Activated naive CD8-positive, alpha-beta T cell treated with anti-CD3 and anti-CD28 coated beads for 36 hours (primary cell): ENCODE data around the gene PRELID1. TPM values are rescaled to one million over a fixed set of nuclear protein-coding genes. Genes with fewer than 3 reads are reported as not detected.
"Not testable (repeated sequence)": the region's sequence is repeated elsewhere in the genome, so short reads cannot be mapped to it uniquely, and the experiment has no call there.

ENCODE experiments used
- DNase-seq: peaks from one replicate; pipeline ENCODE4 v3.0.0; 2021
- H3K27ac Mint-ChIP-seq: one replicate; pipeline ENCODE4 v1.8.0; 2022; ENCODE audit warnings: mild to moderate bottlenecking, moderate library complexity, mixed read lengths
- H3K27me3 Mint-ChIP-seq: one replicate; pipeline ENCODE4 v1.8.0; 2022; ENCODE audit warnings: mild to moderate bottlenecking, mixed read lengths
- H3K36me3 Mint-ChIP-seq: one replicate; pipeline ENCODE4 v1.8.0; 2021; ENCODE audit warnings: mild to moderate bottlenecking, mixed read lengths
- H3K4me1 Mint-ChIP-seq: one replicate; pipeline ENCODE4 v1.8.0; 2021; ENCODE audit warnings: mixed read lengths
- H3K4me3 Mint-ChIP-seq: one replicate; pipeline ENCODE4 v1.8.0; 2022; ENCODE audit warnings: mild to moderate bottlenecking, moderate library complexity, mixed read lengths
- H3K9me3 Mint-ChIP-seq: one replicate; pipeline ENCODE4 v1.8.0; 2022; ENCODE audit warnings: mixed read lengths
- total RNA-seq, 2 experiments: library from RNA; stranded (reverse); gene quantifications; one replicate each; pipeline ENCODE4 v1.2.3, GENCODE V29; 2021

The PRELID1 gene
- total RNA-seq, result 100 to 1,000 TPM; 311 to 315 TPM

- Mint-ChIP-seq H3K36me3 (peaks cover 40% of the 10 kb centered on the region), H3K4me3 (peak within 1 kb of the TSS; percentile 93), H3K27me3 (no peaks in the 10 kb centered on the region), H3K4me1 (peaks cover 63% of the 10 kb centered on the region), H3K27ac (peak within 1 kb of the TSS; percentile 84), H3K9me3 (no peaks in the 10 kb centered on the region)
- peak; percentile 91 for DNase-seq
Measured at GRCh38 chr5:177303121-177303924, at the start of gene PRELID1, which contains the start of gene RAB24. Gene PRELID1 (plus strand): TSS chr5:177303799. CDS start chr5:177303986, 187 bp downstream. Gene RAB24 (minus strand): TSS chr5:177303719. CDS start chr5:177303288, 431 bp downstream.

GRCh38 chr5:177256296-177256695, 47.3 kb upstream of the PRELID1 start:
- peaks cover 3% of the 10 kb centered on the region for H3K4me1 Mint-ChIP-seq
- H3K4me3 Mint-ChIP-seq, result no peak overlapping the region
- H3K9me3 Mint-ChIP-seq, result no peaks in the 10 kb centered on the region
- H3K36me3 Mint-ChIP-seq, result peaks cover 12% of the 10 kb centered on the region
- no peaks in the 10 kb centered on the region for H3K27me3 Mint-ChIP-seq
- H3K27ac Mint-ChIP-seq, result peak overlapping the region; percentile 44
- no peak for DNase-seq

- H3K27me3 Mint-ChIP-seq, H3K27ac Mint-ChIP-seq: not testable (repeated sequence)
Measured at GRCh38 chr5:177258711-177259110, 44.9 kb upstream of the PRELID1 start.

GRCh38 chr5:177260961-177261360, 42.6 kb upstream of the PRELID1 start:
- Mint-ChIP-seq H3K4me3 (no peak overlapping the region), H3K36me3 (peaks cover 7% of the 10 kb centered on the region), H3K27me3 (no peaks in the 10 kb centered on the region), H3K27ac (no peak overlapping the region), H3K9me3 (no peaks in the 10 kb centered on the region), H3K4me1 (peaks cover 6% of the 10 kb centered on the region)
- no peak for DNase-seq

More at GRCh38 chr5:177258711-177259110, 44.9 kb upstream of the PRELID1 start:
- not testable (repeated sequence) for H3K9me3 Mint-ChIP-seq, H3K4me1 Mint-ChIP-seq, H3K4me3 Mint-ChIP-seq, DNase-seq
- H3K36me3 Mint-ChIP-seq, result peaks cover 11% of the 10 kb centered on the region

GRCh38 chr5:177261510-177261909, 42.1 kb upstream of the PRELID1 start:
- peaks cover 6% of the 10 kb centered on the region for H3K4me1 Mint-ChIP-seq
- H3K4me3 Mint-ChIP-seq, result no peak overlapping the region

GRCh38 chr5:177264178-177264577, 39.4 kb upstream of the PRELID1 start:
- peak overlapping the region; percentile 66 for H3K27ac Mint-ChIP-seq
- H3K9me3 Mint-ChIP-seq, result no peaks in the 10 kb centered on the region
- no peak for DNase-seq
- no peaks in the 10 kb centered on the region for H3K27me3 Mint-ChIP-seq
- peaks cover 11% of the 10 kb centered on the region for H3K36me3 Mint-ChIP-seq
- H3K4me3 Mint-ChIP-seq, result no peak overlapping the region
- H3K4me1 Mint-ChIP-seq, result peaks cover 6% of the 10 kb centered on the region

More at GRCh38 chr5:177261510-177261909, 42.1 kb upstream of the PRELID1 start:
- Mint-ChIP-seq H3K36me3 (peaks cover 11% of the 10 kb centered on the region), H3K27me3 (no peaks in the 10 kb centered on the region), H3K9me3 (no peaks in the 10 kb centered on the region), H3K27ac (no peak overlapping the region)
- DNase-seq, result no peak

GRCh38 chr5:177265395-177265794, 38.2 kb upstream of the PRELID1 start:
- peaks cover 12% of the 10 kb centered on the region for H3K36me3 Mint-ChIP-seq
- H3K4me3 Mint-ChIP-seq, result no peak overlapping the region
- H3K4me1 Mint-ChIP-seq, result peaks cover 6% of the 10 kb centered on the region

GRCh38 chr5:177269232-177269895, 34.2 kb upstream of the PRELID1 start:
- H3K27ac Mint-ChIP-seq, result no peak overlapping the region

More at GRCh38 chr5:177265395-177265794, 38.2 kb upstream of the PRELID1 start:
- Mint-ChIP-seq H3K9me3 (no peaks in the 10 kb centered on the region), H3K27ac (no peak overlapping the region), H3K27me3 (no peaks in the 10 kb centered on the region)
- DNase-seq, result no peak

GRCh38 chr5:177269976-177270375, 33.6 kb upstream of the PRELID1 start:
- no peak for DNase-seq
- Mint-ChIP-seq H3K9me3 (no peaks in the 10 kb centered on the region), H3K4me3 (no peak overlapping the region), H3K27me3 (no peaks in the 10 kb centered on the region), H3K4me1 (no peaks in the 10 kb centered on the region), H3K36me3 (peaks cover 14% of the 10 kb centered on the region), H3K27ac (no peak overlapping the region)

More at GRCh38 chr5:177269232-177269895, 34.2 kb upstream of the PRELID1 start:
- no peaks in the 10 kb centered on the region for H3K9me3 Mint-ChIP-seq
- H3K4me3 Mint-ChIP-seq, result no peak overlapping the region
- peaks cover 12% of the 10 kb centered on the region for H3K36me3 Mint-ChIP-seq
- peaks cover 2% of the 10 kb centered on the region for H3K4me1 Mint-ChIP-seq
- no peaks in the 10 kb centered on the region for H3K27me3 Mint-ChIP-seq
- DNase-seq, result no peak

GRCh38 chr5:177270653-177271052, 32.9 kb upstream of the PRELID1 start:
- H3K4me3 Mint-ChIP-seq, result no peak overlapping the region
- H3K27me3 Mint-ChIP-seq, result no peaks in the 10 kb centered on the region
- no peak for DNase-seq
- H3K9me3 Mint-ChIP-seq, result no peaks in the 10 kb centered on the region
- H3K27ac Mint-ChIP-seq, result no peak overlapping the region
- H3K4me1 Mint-ChIP-seq, result no peaks in the 10 kb centered on the region
- H3K36me3 Mint-ChIP-seq, result peaks cover 13% of the 10 kb centered on the region

- Mint-ChIP-seq H3K4me1 (no peaks in the 10 kb centered on the region), H3K27ac (no peak overlapping the region), H3K4me3 (no peak overlapping the region), H3K9me3 (no peaks in the 10 kb centered on the region), H3K36me3 (peaks cover 12% of the 10 kb centered on the region), H3K27me3 (no peaks in the 10 kb centered on the region)
- no peak for DNase-seq
Measured at GRCh38 chr5:177271113-177271512, 32.5 kb upstream of the PRELID1 start.

GRCh38 chr5:177275883-177276282, 27.7 kb upstream of the PRELID1 start:
- H3K4me3 Mint-ChIP-seq, result no peak overlapping the region
- no peak for DNase-seq
- no peaks in the 10 kb centered on the region for H3K27me3 Mint-ChIP-seq
- H3K9me3 Mint-ChIP-seq, result no peaks in the 10 kb centered on the region
- H3K4me1 Mint-ChIP-seq, result no peaks in the 10 kb centered on the region
- peaks cover 8% of the 10 kb centered on the region for H3K36me3 Mint-ChIP-seq
- no peak overlapping the region for H3K27ac Mint-ChIP-seq

- Mint-ChIP-seq H3K27me3 (no peaks in the 10 kb centered on the region), H3K4me3 (no peak overlapping the region), H3K9me3 (no peaks in the 10 kb centered on the region), H3K4me1 (no peaks in the 10 kb centered on the region), H3K27ac (no peak overlapping the region), H3K36me3 (peaks cover 10% of the 10 kb centered on the region)
- no peak for DNase-seq
Measured at GRCh38 chr5:177276886-177277285, 26.7 kb upstream of the PRELID1 start.

GRCh38 chr5:177288191-177288590, 15.4 kb upstream of the PRELID1 start:
- Mint-ChIP-seq H3K4me3 (no peak overlapping the region), H3K9me3 (no peaks in the 10 kb centered on the region), H3K4me1 (no peaks in the 10 kb centered on the region), H3K36me3 (peaks cover 3% of the 10 kb centered on the region), H3K27ac (no peak overlapping the region), H3K27me3 (no peaks in the 10 kb centered on the region)
- DNase-seq, result no peak

GRCh38 chr5:177290816-177291596, 12.6 kb upstream of the PRELID1 start:
- H3K9me3 Mint-ChIP-seq, result no peaks in the 10 kb centered on the region
- H3K36me3 Mint-ChIP-seq, result peaks cover 17% of the 10 kb centered on the region

More at GRCh38 chr5:177290816-177291596, 12.6 kb upstream of the PRELID1 start:
- Mint-ChIP-seq H3K4me1 (peaks cover 9% of the 10 kb centered on the region), H3K27me3 (no peaks in the 10 kb centered on the region), H3K4me3 (no peak overlapping the region), H3K27ac (no peak overlapping the region)
- DNase-seq, result no peak
